ENCODE results near the gene MRPL30. TPM values are rescaled to one million over a fixed set of nuclear protein-coding genes. Genes with fewer than 3 reads are reported as not detected.
"Not testable (repeated sequence)": the region's sequence is repeated elsewhere in the genome, so short reads cannot be mapped to it uniquely, and the experiment has no call there.

MRPL30 gene
- polyA plus RNA-seq, 1 donor from 2014 or later, result 16.7 TPM

- Mint-ChIP-seq H3K27me3 (no peaks in the 10 kb centered on the region), H3K9me3 (peaks cover 0 to 8% (median 6%) of the 10 kb centered on the region in 3 donors), H3K4me1 (no peaks in the 10 kb centered on the region), H3K36me3 (peaks cover 10% of the 10 kb centered on the region), H3K27ac (no peak overlapping the region), H3K4me3 (no peak overlapping the region)
Measured at GRCh38 chr2:99205491-99205890, 24.5 kb downstream of the MRPL30 start.

DNA sequence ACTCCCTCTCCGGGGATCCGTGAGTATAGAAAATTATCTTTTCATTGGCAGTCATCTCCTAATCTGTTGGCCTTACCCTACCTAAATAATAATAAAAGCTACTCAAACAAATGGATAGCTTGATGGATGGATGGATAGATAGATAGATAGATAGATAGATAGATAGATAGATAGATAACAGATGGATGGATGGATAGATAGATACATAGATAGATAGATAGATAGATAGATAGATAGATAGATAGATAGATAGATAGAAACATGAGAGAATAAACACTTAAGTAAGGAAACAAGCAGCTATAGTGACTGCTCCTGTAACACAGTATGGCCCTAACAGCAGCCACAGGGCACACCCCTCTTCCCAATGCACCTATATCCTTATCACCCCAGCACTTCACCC lies 35.1 kb downstream of the MRPL30 start:
- H3K9me3 Mint-ChIP-seq, result no peaks in the 10 kb centered on the region
- no peaks in the 10 kb centered on the region for H3K27me3 Mint-ChIP-seq
- H3K27ac Mint-ChIP-seq, result no peak overlapping the region

DNA sequence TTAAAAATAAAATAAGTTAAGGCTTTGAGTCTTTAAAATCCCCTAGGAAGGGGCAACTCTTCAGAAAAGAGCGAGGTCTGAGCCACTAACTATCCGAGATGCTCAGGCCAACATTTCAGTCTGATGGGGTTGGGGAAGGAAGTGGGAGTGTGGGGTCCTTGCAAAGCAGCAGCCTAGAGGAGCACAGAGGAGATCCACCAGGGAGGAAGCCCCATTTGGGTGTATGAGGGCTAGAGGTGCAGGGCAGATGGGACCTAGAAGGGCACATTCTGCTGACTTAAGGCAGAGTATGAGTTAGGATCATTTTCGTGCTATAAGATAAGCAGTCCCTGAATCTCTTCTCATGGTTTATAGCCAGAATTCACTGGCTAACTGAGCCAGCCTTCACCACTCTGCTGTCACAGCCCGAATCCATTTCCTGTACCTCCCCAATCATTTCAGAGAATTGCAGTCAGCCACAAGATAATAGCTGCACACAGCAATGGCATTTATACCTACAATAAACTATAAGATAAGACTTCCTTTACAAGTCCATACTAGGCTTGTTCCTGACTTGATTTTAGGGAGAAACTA lies 37.0 kb downstream of the MRPL30 start:
- Mint-ChIP-seq H3K27me3 (no peaks in the 10 kb centered on the region), H3K4me1 (peaks cover 0 to 2% (median 0%) of the 10 kb centered on the region in 3 donors), H3K27ac (no peak overlapping the region), H3K36me3 (peaks cover 17% of the 10 kb centered on the region), H3K9me3 (no peaks in the 10 kb centered on the region), H3K4me3 (no peak overlapping the region)

More for the DNA sequence above, 35.1 kb downstream of the MRPL30 start:
- H3K36me3 Mint-ChIP-seq, result peaks cover 17% of the 10 kb centered on the region
- H3K4me1 Mint-ChIP-seq, result peaks cover 0 to 2% (median 0%) of the 10 kb centered on the region in 3 donors
- H3K4me3 Mint-ChIP-seq, result no peak overlapping the region

DNA sequence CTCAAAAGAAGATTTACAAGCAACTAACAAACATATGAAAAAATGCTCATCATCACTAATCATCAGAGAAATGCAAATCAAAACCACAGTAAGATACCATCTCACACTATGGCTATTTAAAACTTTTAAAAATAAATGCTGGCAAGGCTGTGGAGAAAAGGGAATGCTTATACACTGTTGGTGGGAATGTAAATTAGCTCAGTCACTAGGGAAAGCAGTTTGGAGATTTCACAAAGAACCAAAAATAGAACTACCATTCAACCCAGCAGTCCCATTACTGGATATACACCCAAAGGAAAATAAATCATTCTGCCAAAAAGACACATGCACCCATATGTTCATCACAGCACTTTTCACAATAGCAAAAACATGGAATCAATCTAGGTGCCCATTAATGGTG lies 52.2 kb downstream of the MRPL30 start:
- H3K27me3 Mint-ChIP-seq, H3K27ac Mint-ChIP-seq, H3K4me3 Mint-ChIP-seq, H3K36me3 Mint-ChIP-seq, H3K4me1 Mint-ChIP-seq: not testable (repeated sequence)
- peaks cover 5 to 19% (median 14%) of the 10 kb centered on the region in 3 donors for H3K9me3 Mint-ChIP-seq

- H3K36me3 Mint-ChIP-seq, result peaks cover 6% of the 10 kb centered on the region
- H3K27me3 Mint-ChIP-seq, result no peaks in the 10 kb centered on the region
- no peaks in the 10 kb centered on the region for H3K4me1 Mint-ChIP-seq
- no peaks in the 10 kb centered on the region for H3K9me3 Mint-ChIP-seq
- H3K4me3 Mint-ChIP-seq, result no peak overlapping the region
- no peak overlapping the region for H3K27ac Mint-ChIP-seq
Measured at GRCh38 chr2:99238599-99238998, 57.6 kb downstream of the MRPL30 start.

DNA sequence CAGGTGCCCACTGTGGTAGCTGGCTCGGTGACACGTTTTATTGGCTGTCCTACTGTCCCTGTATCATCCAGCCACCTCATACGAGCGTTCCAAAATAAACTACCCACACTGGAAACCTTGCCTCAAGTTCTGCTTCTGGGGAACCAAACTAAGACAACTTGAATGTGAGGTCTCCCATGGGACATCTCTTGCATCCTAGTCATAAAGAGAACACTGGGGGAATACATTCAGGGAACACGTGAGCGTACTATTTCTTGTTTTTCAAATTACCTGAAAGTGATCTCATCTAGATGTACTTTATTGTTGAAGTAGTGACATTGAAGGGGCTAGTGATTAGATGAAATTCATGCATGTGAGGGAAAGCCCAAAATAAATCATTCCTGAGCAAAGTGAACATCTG lies 59.4 kb downstream of the MRPL30 start:
- no peak overlapping the region for H3K27ac Mint-ChIP-seq
- H3K4me3 Mint-ChIP-seq, result no peak overlapping the region
- no peaks in the 10 kb centered on the region for H3K4me1 Mint-ChIP-seq
- no peaks in the 10 kb centered on the region for H3K9me3 Mint-ChIP-seq
- no peaks in the 10 kb centered on the region for H3K27me3 Mint-ChIP-seq
- peaks cover 6% of the 10 kb centered on the region for H3K36me3 Mint-ChIP-seq

GRCh38 chr2:99242151-99242550 lies 61.2 kb downstream of the MRPL30 start:
- no peak overlapping the region for H3K4me3 Mint-ChIP-seq
- H3K4me1 Mint-ChIP-seq, result no peaks in the 10 kb centered on the region
- no peaks in the 10 kb centered on the region for H3K27me3 Mint-ChIP-seq
- H3K9me3 Mint-ChIP-seq, result peaks cover 0 to 5% (median 3%) of the 10 kb centered on the region in 3 donors
- H3K36me3 Mint-ChIP-seq, result peaks cover 8% of the 10 kb centered on the region
- no peak overlapping the region for H3K27ac Mint-ChIP-seq

Other genes starting within 250 kb of the MRPL30 start
- gene CRACDL, start 245.0 kb upstream of the MRPL30 start, polyA plus RNA-seq, result not detected
- 2.0 TPM for gene C2orf15, start 39.5 kb upstream of the MRPL30 start, polyA plus RNA-seq
- gene TSGA10, start 26.2 kb upstream of the MRPL30 start, polyA plus RNA-seq, result 19.7 TPM
- gene LIPT1, start 26.2 kb upstream of the MRPL30 start, polyA plus RNA-seq, result 18.5 TPM
- gene MITD1, start 126 bp upstream of the MRPL30 start, polyA plus RNA-seq, result 43.2 TPM
- not detected for gene LYG2, start 74.5 kb downstream of the MRPL30 start, polyA plus RNA-seq
- gene LYG1, start 120.0 kb downstream of the MRPL30 start, polyA plus RNA-seq, result 0.48 TPM
- 48.2 TPM for gene TXNDC9, start 155.1 kb downstream of the MRPL30 start, polyA plus RNA-seq
- gene EIF5B, start 156.2 kb downstream of the MRPL30 start, polyA plus RNA-seq, result 13.8 TPM